Fibroblast of lung (primary cell): ENCODE data around the gene SCML2. TPM values are rescaled to one million over a fixed set of nuclear protein-coding genes. Genes with fewer than 3 reads are reported as not detected.

Experiments
- DNase-seq, 2 donors: peaks; one replicate each; pipeline versions ENCODE4 v3.0.0 to v3.0.0-alpha.2; 2010; ENCODE audit warnings: low read depth in 2 of 2
- H2AFZ ChIP-seq: 2 replicates; pipeline ENCODE4 v1.5.1; 2012; ENCODE audit warnings: low read length, control low read depth, inconsistent platforms
- H3K27ac ChIP-seq: 2 replicates; pipeline ENCODE4 v1.5.1; 2011; ENCODE audit warnings: low read length, control low read depth; ENCODE audit not compliant: insufficient read depth
- H3K27me3 ChIP-seq: 2 replicates; pipeline ENCODE4 v1.5.1; 2011; ENCODE audit warnings: mild to moderate bottlenecking, low read length; ENCODE audit not compliant: control insufficient read depth, insufficient read depth
- H3K36me3 ChIP-seq: 2 replicates; pipeline ENCODE4 v1.5.1; 2011; ENCODE audit warnings: low read length; ENCODE audit not compliant: control insufficient read depth, insufficient read depth
- H3K4me1 ChIP-seq: 2 replicates; pipeline ENCODE4 v1.5.1; 2011; ENCODE audit warnings: low read length; ENCODE audit not compliant: control insufficient read depth, insufficient read depth; ENCODE audit errors: extremely low read depth
- H3K4me2 ChIP-seq: 2 replicates; pipeline ENCODE4 v1.5.1; 2011; ENCODE audit warnings: low read length, control low read depth; ENCODE audit not compliant: insufficient read depth; ENCODE audit errors: extremely low read depth
- H3K4me3 ChIP-seq, 4 experiments: fragments of 200-600 bp in 1 of 4; sonication (generic) in 1 of 4; replicated peaks in 1 of 4; 2 replicates each; pipeline ENCODE4 v1.5.1; 2011 to 2016; ENCODE audit warnings: low read length in 4 of 4, low read depth in 3 of 4, mild to moderate bottlenecking in 3 of 4, control low read depth in 2 of 4, inconsistent platforms in 1 of 4, mixed read lengths in 1 of 4; ENCODE audit not compliant: insufficient read depth in 1 of 4; ENCODE audit errors: control extremely low read depth in 1 of 4
- H3K79me2 ChIP-seq: 2 replicates; pipeline ENCODE4 v1.5.1; 2012; ENCODE audit warnings: mild to moderate bottlenecking, low read length, inconsistent platforms; ENCODE audit not compliant: control insufficient read depth, insufficient read depth
- H3K9ac ChIP-seq: 2 replicates; pipeline ENCODE4 v1.5.1; 2011; ENCODE audit warnings: mild to moderate bottlenecking, low read length, control low read depth; ENCODE audit not compliant: insufficient read depth
- H3K9me3 ChIP-seq: 2 replicates; pipeline ENCODE4 v1.5.1; 2012; ENCODE audit warnings: low read depth, low read length; ENCODE audit not compliant: control insufficient read depth, insufficient read depth
- H4K20me1 ChIP-seq: 2 replicates; pipeline ENCODE4 v1.5.1; 2011; ENCODE audit warnings: low read length; ENCODE audit not compliant: control insufficient read depth, insufficient read depth; ENCODE audit errors: extremely low read depth
- EZH2 ChIP-seq: IDR thresholded peaks from 2 replicates; pipeline ENCODE4 v1.5.1; 2012; ENCODE audit warnings: low read length, control low read depth, mild to moderate bottlenecking; ENCODE audit errors: missing control alignments
- polyA minus RNA-seq: library from RNA; depleted of rRNA, polyadenylated mRNA; stranded (reverse); fragments of >200 nt; gene quantifications from 2 replicates; pipeline ENCODE4 v1.2.3, GENCODE V29; 2011; ENCODE audit warnings: low replicate concordance
- polyA plus RNA-seq, 2 donors: library from polyadenylated mRNA; depleted of rRNA in 1 of 2; stranded (reverse) in 1 of 2; unstranded in 1 of 2; fragments of >200 nt; gene quantifications; 2 replicates each; pipeline ENCODE4 v1.2.1, GENCODE V29; 2011 to 2012; ENCODE audit warnings: missing spikeins in 1 of 2
- total RNA-seq: library from RNA; depleted of rRNA; stranded (reverse); fragments of >200 nt; gene quantifications from 2 replicates; pipeline ENCODE4 v1.2.1, GENCODE V29; 2014
- TF ChIP-seq, protein P1 (sequence below), 2 donors: IDR thresholded peaks in 1 of 2; conservative IDR thresholded peaks in 1 of 2; 1 replicate in 1 of 2; 2 replicates in 1 of 2; pipeline ENCODE4 v1.5.1; 2011 to 2012; ENCODE audit warnings: low read length in 2 of 2, control low read depth in 1 of 2, inconsistent platforms in 1 of 2, low read depth in 1 of 2, mild to moderate bottlenecking in 1 of 2

Gene SCML2
- total RNA-seq (1.5 and 1.8 TPM in 2 replicates), polyA plus RNA-seq (1.7 and 2.3 TPM in 2 replicates), polyA minus RNA-seq (0.19 and 0.71 TPM in 2 replicates)
- polyA plus RNA-seq (2012), result 1.2 TPM in 2 replicates

- H3K36me3 ChIP-seq, result no peaks in the 10 kb centered on the region
- DNase-seq, result peak; percentile 23 to 46
- no peaks in the 10 kb centered on the region for H4K20me1 ChIP-seq
- H3K79me2 ChIP-seq, result no peaks in the 10 kb centered on the region
- H3K4me3 ChIP-seq, result peak within 1 kb of the TSS; percentile 41 to 63 (median 51)
- H3K4me1 ChIP-seq, result no peaks in the 10 kb centered on the region
- H2AFZ ChIP-seq, result peak within 1 kb of the TSS; percentile 53
- no peaks in the 10 kb centered on the region for H3K9me3 ChIP-seq
- peak within 1 kb of the TSS; percentile 9 for H3K27ac ChIP-seq
- TF ChIP-seq, protein P1, sequence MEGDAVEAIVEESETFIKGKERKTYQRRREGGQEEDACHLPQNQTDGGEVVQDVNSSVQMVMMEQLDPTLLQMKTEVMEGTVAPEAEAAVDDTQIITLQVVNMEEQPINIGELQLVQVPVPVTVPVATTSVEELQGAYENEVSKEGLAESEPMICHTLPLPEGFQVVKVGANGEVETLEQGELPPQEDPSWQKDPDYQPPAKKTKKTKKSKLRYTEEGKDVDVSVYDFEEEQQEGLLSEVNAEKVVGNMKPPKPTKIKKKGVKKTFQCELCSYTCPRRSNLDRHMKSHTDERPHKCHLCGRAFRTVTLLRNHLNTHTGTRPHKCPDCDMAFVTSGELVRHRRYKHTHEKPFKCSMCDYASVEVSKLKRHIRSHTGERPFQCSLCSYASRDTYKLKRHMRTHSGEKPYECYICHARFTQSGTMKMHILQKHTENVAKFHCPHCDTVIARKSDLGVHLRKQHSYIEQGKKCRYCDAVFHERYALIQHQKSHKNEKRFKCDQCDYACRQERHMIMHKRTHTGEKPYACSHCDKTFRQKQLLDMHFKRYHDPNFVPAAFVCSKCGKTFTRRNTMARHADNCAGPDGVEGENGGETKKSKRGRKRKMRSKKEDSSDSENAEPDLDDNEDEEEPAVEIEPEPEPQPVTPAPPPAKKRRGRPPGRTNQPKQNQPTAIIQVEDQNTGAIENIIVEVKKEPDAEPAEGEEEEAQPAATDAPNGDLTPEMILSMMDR (conservative IDR thresholded peaks at IDR 0.05 in 1 of 2, IDR thresholded peaks at IDR 0.05 in 1 of 2; ENCODE audit: low read depth in 1 of 2, low read length in 2 of 2), result no peak
- TF ChIP-seq EZH2, result no peak
- H3K27me3 ChIP-seq, result no peaks in the 10 kb centered on the region
- peak within 1 kb of the TSS; percentile 50 for H3K9ac ChIP-seq
- peak within 1 kb of the TSS; percentile 66 for H3K4me2 ChIP-seq
Measured at GRCh38 chrX:18354369-18355223, at the start of gene SCML2. Gene SCML2 (minus strand): TSS chrX:18354688. CDS start chrX:18334071, 20,617 bp downstream.

DNA sequence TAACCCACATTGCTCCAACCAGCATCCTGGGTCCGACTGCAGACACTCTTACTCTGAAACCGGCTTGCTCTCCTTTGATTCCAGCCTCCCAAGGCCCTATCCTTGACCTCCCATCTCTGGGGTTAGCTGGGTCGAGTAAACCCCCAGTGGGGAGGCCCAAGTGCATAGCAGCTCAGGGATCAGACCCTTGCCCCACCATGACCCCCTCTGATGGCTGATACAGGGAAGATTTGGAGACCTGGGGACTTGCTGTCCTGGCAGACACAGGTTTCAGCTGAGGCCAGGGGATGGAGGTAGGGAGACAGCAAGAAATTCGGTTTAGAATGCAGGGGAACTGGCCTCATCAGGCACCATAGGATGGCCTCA, 47.3 kb upstream of the SCML2 start:
- Histone ChIP-seq H3K79me2 (no peaks in the 10 kb centered on the region), H3K9ac (no peak overlapping the region), H3K4me1 (no peaks in the 10 kb centered on the region), H3K27me3 (no peaks in the 10 kb centered on the region), H3K4me3 (no peak overlapping the region), H2AFZ (no peak overlapping the region), H3K27ac (no peak overlapping the region), H3K4me2 (no peak overlapping the region), H3K9me3 (no peaks in the 10 kb centered on the region), H3K36me3 (no peaks in the 10 kb centered on the region), H4K20me1 (no peaks in the 10 kb centered on the region)
- DNase-seq, result no peak
- no peak for TF ChIP-seq EZH2
- TF ChIP-seq, protein P1 (conservative IDR thresholded peaks at IDR 0.05 in 1 of 2, IDR thresholded peaks at IDR 0.05 in 1 of 2; ENCODE audit: low read depth in 1 of 2, low read length in 2 of 2), result no peak

DNA sequence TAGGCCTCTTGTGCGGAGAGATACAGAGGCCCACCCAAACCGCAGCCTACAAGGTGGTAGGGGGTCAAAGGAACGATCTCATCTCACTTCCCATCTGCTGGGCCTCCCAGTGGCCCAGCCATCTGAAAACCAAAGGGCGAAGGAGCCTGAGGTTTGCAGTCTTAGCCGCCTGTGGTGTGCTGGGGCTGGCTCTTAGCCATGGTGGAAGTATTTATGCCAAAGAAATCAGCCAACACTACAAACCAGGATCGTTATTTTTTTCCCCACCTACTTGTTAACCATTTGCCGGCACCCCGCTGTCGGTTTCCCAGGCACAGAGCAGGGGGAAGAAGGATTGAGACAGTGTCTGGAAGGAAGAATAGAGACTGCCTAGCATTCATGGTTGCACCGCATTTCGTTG, 40.0 kb upstream of the SCML2 start:
- Histone ChIP-seq H2AFZ (peak overlapping the region; percentile 30), H3K27ac (no peak overlapping the region), H3K9ac (no peak overlapping the region), H3K9me3 (no peaks in the 10 kb centered on the region), H3K36me3 (no peaks in the 10 kb centered on the region), H3K4me3 (no peak overlapping the region), H3K4me1 (no peaks in the 10 kb centered on the region), H4K20me1 (no peaks in the 10 kb centered on the region), H3K4me2 (peak overlapping the region; percentile 25), H3K79me2 (no peaks in the 10 kb centered on the region), H3K27me3 (no peaks in the 10 kb centered on the region)
- DNase-seq, result peak; percentile 24 to 33
- no peak for TF ChIP-seq EZH2
- TF ChIP-seq, protein P1 (conservative IDR thresholded peaks at IDR 0.05 in 1 of 2, IDR thresholded peaks at IDR 0.05 in 1 of 2; ENCODE audit: low read depth in 1 of 2, low read length in 2 of 2), result no peak
